GM21423 (cell line): Measurements from ENCODE around the gene GNB4.

ENCODE experiments used
- ATAC-seq: cut with Tn5 transposase; IDR thresholded peaks from one replicate; pipeline ENCODE4 v1.9.1; 2021; ENCODE audit warnings: mild to moderate bottlenecking, moderate library complexity; ENCODE audit not compliant: unreplicated experiment

GNB4 gene

GRCh38 chr3:179369621-179370020 is 81.6 kb downstream of the GNB4 start:
- no peak for ATAC-seq

GRCh38 chr3:179363332-179363731 is 87.9 kb downstream of the GNB4 start:
- no peak for ATAC-seq

DNA sequence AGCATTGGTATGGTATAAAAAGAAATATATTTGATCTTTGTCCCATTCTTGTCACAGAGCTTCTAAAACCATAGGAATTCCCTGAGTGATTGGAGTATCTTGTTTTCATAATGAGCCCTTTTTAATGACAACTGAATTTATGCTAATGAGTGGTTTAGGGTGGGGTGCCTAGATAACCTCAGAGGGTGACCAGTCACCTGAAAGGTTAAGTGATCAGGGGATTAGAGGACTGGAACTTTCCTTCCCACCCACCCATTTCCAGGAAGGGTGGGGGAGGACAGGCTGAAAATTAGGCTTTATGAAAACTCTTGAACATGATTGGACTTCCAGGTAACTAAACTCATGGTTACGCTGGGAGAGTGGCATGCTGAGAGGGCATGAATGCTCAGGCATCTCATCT is 95.3 kb downstream of the GNB4 start:
- no peak for ATAC-seq

DNA sequence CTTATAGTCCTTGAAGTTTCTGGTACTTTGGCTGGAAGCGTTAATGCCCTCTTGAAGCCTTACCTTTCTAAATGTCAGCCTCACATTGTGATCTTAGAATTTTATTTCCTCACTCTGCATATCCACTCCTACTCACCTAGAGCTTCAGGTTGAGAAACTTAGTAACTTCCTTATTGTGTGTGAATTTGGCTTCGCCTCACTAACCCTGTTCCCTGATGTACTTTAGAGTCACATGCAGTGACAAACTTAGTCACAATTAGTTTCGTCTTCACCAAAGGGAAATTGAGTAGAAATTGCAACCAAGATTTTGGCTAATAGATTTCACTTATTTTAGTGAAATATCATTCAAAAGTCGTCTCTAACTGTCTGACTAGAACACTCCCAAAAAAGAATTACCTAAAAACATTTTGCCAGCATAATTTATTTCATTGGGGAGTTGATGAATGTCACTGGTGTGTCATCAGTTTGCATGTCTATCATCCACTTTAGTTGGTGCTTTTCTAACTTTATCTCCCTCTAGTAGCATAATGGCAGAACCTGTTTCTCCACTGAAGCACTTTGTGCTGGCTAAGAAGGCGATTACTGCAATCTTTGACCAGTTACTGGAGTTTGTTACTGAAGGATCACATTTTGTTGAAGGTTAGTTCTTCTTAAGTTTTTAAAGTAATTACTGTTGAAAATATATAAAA is 102.8 kb downstream of the GNB4 start:
- peak; percentile 65 for ATAC-seq

- ATAC-seq = peak; percentile 93
Measured at GRCh38 chr3:179347345-179348194, 103.7 kb downstream of the GNB4 start, which contains the start of gene MFN1. TSS of gene MFN1 (plus strand) at chr3:179347709. CDS start at chr3:179348852, 1,143 bp downstream.
